Endothelial cell of umbilical vein (primary cell): Measurements from ENCODE around the gene RGS6. TPM values are rescaled to one million over a fixed set of nuclear protein-coding genes. Genes with fewer than 3 reads are reported as not detected.

Source experiments
- BruUV-seq: library from RNA; stranded (reverse); fragments of 400-500 nt; replicated peaks from 2 replicates; lab custom pipeline; 2021; lab: Mats Ljungman, UMichigan
- CTCF ChIA-PET: fragments of 300-600, 350-600 bp; sonication (Branson Sonifier 250); formaldehyde crosslinking; loops from one replicate; lab custom pipeline; 2021; ENCODE audit warnings: antibody characterized with exemption, inconsistent platforms; lab: Charles Lee
- POLR2A ChIA-PET: fragments of 300-600, 350-600 bp; sonication (Branson Sonifier 250); formaldehyde crosslinking; loops from one replicate; lab custom pipeline; 2021; ENCODE audit warnings: antibody characterized with exemption, inconsistent platforms; lab: Charles Lee
- DNase-seq: peaks from one replicate; pipeline ENCODE4 v3.0.0-alpha.2; 2011; ENCODE audit warnings: low read depth, low spot score
- FAIRE-seq: peaks from 2 replicates; lab custom pipeline; 2011; peaks lifted over from hg19 to GRCh38; lab: Jason Lieb, UNC
- H2AFZ ChIP-seq: 2 replicates; pipeline ENCODE4 v1.6.0; 2012; ENCODE audit warnings: low read depth, low read length, control low read depth, inconsistent platforms
- H3K27ac ChIP-seq: 2 replicates; pipeline ENCODE4 v1.5.1; 2011; ENCODE audit warnings: low read depth, mild to moderate bottlenecking, control low read depth, low read length, moderate library complexity; ENCODE audit not compliant: insufficient read depth
- H3K27me3 ChIP-seq, 2 experiments: 2 replicates each; pipeline versions ENCODE4 v1.6.0 to v1.6.1; 2011; ENCODE audit warnings: low read length in 2 of 2, mixed read lengths in 1 of 2; ENCODE audit not compliant: control insufficient read depth in 2 of 2, insufficient read depth in 2 of 2
- H3K36me3 ChIP-seq, 2 experiments: 2 replicates in 1 of 2; 3 replicates in 1 of 2; pipeline ENCODE4 v1.5.1; 2011; ENCODE audit warnings: low read length in 2 of 2, mild to moderate bottlenecking in 1 of 2, moderate library complexity in 1 of 2; ENCODE audit not compliant: control insufficient read depth in 2 of 2, insufficient read depth in 2 of 2; ENCODE audit errors: extremely low read depth in 1 of 2
- H3K4me1 ChIP-seq: 3 replicates; pipeline ENCODE4 v1.5.1; 2011; ENCODE audit warnings: mild to moderate bottlenecking, low read length; ENCODE audit not compliant: control insufficient read depth, insufficient read depth; ENCODE audit errors: extremely low read depth
- H3K4me2 ChIP-seq: 2 replicates; pipeline ENCODE4 v1.6.1; 2011; ENCODE audit warnings: low read length, control low read depth, mixed read lengths; ENCODE audit not compliant: insufficient read depth
- H3K4me3 ChIP-seq, 3 experiments: fragments of 200-600 bp in 1 of 3; sonication (generic), shearing (Covaris generic) in 1 of 3; replicated peaks in 1 of 3; 2 replicates each; pipeline ENCODE4 v1.5.1; 2011 to 2016; ENCODE audit warnings: control low read depth in 3 of 3, low read length in 3 of 3, mild to moderate bottlenecking in 2 of 3, inconsistent platforms in 1 of 3, low read depth in 1 of 3, moderate library complexity in 1 of 3; ENCODE audit not compliant: insufficient read depth in 1 of 3
- H3K79me2 ChIP-seq: 2 replicates; pipeline ENCODE4 v1.6.0; 2012; ENCODE audit warnings: low read length, inconsistent platforms; ENCODE audit not compliant: control insufficient read depth, insufficient read depth
- H3K9ac ChIP-seq: replicated peaks from 2 replicates; pipeline ENCODE3; 2011; ENCODE audit warnings: low read length, control low read depth; ENCODE audit not compliant: insufficient read depth; ENCODE audit errors: extremely low read depth
- H3K9me1 ChIP-seq: replicated peaks from 3 replicates; pipeline ENCODE4 v1.6.0; 2011; ENCODE audit warnings: mild to moderate bottlenecking, low read length; ENCODE audit not compliant: control insufficient read depth, insufficient read depth; ENCODE audit errors: extremely low read depth
- H3K9me3 ChIP-seq: replicated peaks from 2 replicates; pipeline ENCODE4 v1.5.1; 2012; ENCODE audit warnings: low read length, inconsistent platforms; ENCODE audit not compliant: control insufficient read depth, insufficient read depth
- H4K20me1 ChIP-seq: replicated peaks from 2 replicates; pipeline ENCODE3; 2011; ENCODE audit warnings: mild to moderate bottlenecking, low read length; ENCODE audit not compliant: control insufficient read depth, insufficient read depth; ENCODE audit errors: extremely low read depth
- EZH2 ChIP-seq: IDR thresholded peaks from 2 replicates; pipeline ENCODE4 v1.6.1; 2012; ENCODE audit warnings: borderline replicate concordance, low read depth, mild to moderate bottlenecking, moderate library complexity, low read length, inconsistent platforms; ENCODE audit not compliant: severe bottlenecking
- FOS ChIP-seq: IDR thresholded peaks from 2 replicates; pipeline ENCODE4 v1.6.1; 2011; ENCODE audit warnings: mild to moderate bottlenecking, low read length, moderate library complexity, borderline replicate concordance; ENCODE audit not compliant: insufficient read depth
- GATA2 ChIP-seq: IDR thresholded peaks from 2 replicates; pipeline ENCODE4 v1.7.0; 2011; ENCODE audit warnings: low read depth, mild to moderate bottlenecking, moderate library complexity, mixed read lengths, low read length; ENCODE audit not compliant: insufficient read length, insufficient read depth
- JUN ChIP-seq: IDR thresholded peaks from 2 replicates; pipeline ENCODE4 v1.6.1; 2011; ENCODE audit warnings: borderline replicate concordance, low read depth; ENCODE audit not compliant: insufficient read length, insufficient read depth
- MYC ChIP-seq: IDR thresholded peaks from one replicate; pipeline ENCODE4 v1.6.1; 2011; ENCODE audit warnings: mild to moderate bottlenecking, low read depth, low read length
- POLR2A ChIP-seq: IDR thresholded peaks from 2 replicates; pipeline ENCODE4 v1.6.1; 2012; ENCODE audit warnings: low read depth, mild to moderate bottlenecking, control low read depth, low read length
- POLR2AphosphoS5 ChIP-seq: IDR thresholded peaks from 2 replicates; pipeline ENCODE4 v1.6.1; 2012; ENCODE audit warnings: low read depth, mild to moderate bottlenecking, control low read depth, low read length, moderate library complexity; ENCODE audit not compliant: insufficient read depth
- dilution Hi-C: fragments of 300-500 bp; cut with MboI; formaldehyde crosslinking; loops from one replicate; pipeline ENCODE4 v1.15.0; 2019; ENCODE audit warnings: low sequenced_read_pairs; ENCODE audit not compliant: extremely low pct_ligation_motif_present
- intact Hi-C: fragments of 100-400 bp; cut with micrococcal nuclease; formaldehyde crosslinking; loops from one replicate; pipeline ENCODE4 v1.10.0; 2022
- polyA plus RNA-seq, 4 experiments: library from polyadenylated mRNA; depleted of rRNA in 3 of 4; stranded (reverse) in 3 of 4; unstranded in 1 of 4; fragments of >200 nt; gene quantifications; 2 replicates each; pipeline versions ENCODE4 v1.2.1 to v1.2.3, GENCODE V29; 2011 to 2012; ENCODE audit warnings: missing spikeins in 1 of 4
- total RNA-seq: library from RNA; stranded (reverse); gene quantifications from 2 replicates; pipeline ENCODE4 v1.2.3, GENCODE V29; 2021
- TF ChIP-seq, protein P1 (sequence below), 2 donors: IDR thresholded peaks; 1 replicate in 1 of 2; 2 replicates in 1 of 2; pipeline ENCODE4 v1.5.1; 2011; ENCODE audit warnings: low read length in 2 of 2, mild to moderate bottlenecking in 2 of 2, moderate library complexity in 2 of 2, control low read depth in 1 of 2, inconsistent platforms in 1 of 2, low read depth in 1 of 2; ENCODE audit not compliant: insufficient read depth in 1 of 2; ENCODE audit errors: extremely low read depth in 1 of 2
- TF ChIP-seq, protein P2 (sequence below): IDR thresholded peaks from 2 replicates; pipeline ENCODE4 v1.6.1; 2011; ENCODE audit not compliant: insufficient read depth, insufficient read length

RGS6 gene
- total and polyA plus RNA-seq, 2 donors (not counting 3 experiments of a cell fraction or from before 2014, with no cell fraction given) = not detected

DNA sequence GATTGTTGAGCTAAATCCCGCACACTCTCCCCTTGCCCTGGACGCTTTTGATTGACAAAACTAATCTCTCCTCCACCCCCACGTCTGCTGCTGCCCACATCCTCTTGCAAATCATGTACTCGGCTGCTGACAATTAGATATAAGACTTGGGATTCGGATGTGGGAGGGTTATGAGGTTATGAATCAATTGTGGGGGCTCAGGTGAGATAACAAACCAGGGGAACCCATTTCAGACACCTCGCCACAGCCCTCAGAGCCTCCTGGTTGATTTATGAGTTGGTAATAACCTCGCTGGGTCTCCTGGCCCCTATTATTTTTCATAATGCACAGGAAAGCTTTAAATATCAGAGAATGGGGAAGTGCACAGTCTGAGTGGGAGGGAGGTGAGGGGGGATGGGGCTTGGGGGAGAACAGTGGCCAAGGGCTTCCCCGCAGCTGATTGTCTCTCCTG, 511.8 kb downstream of the RGS6 start:
- Histone ChIP-seq H3K9ac (no peak overlapping the region), H2AFZ (no peak overlapping the region), H3K4me2 (no peak overlapping the region), H3K36me3 (no peaks in the 10 kb centered on the region), H3K79me2 (no peaks in the 10 kb centered on the region), H4K20me1 (no peaks in the 10 kb centered on the region), H3K4me1 (no peaks in the 10 kb centered on the region), H3K9me3 (no peaks in the 10 kb centered on the region), H3K9me1 (no peaks in the 10 kb centered on the region), H3K27ac (no peak overlapping the region), H3K4me3 (no peak overlapping the region), H3K27me3 (no peaks in the 10 kb centered on the region)
- DNase-seq (no peak), FAIRE-seq (no peak)
- BruUV-seq = no TSS peak
- dilution Hi-C loops (no loop called here), intact Hi-C loops (no loop called here)
- TF ChIP-seq FOS (no peak), MYC (no peak), EZH2 (no peak), POLR2A (no peak), JUN (no peak), GATA2 (no peak), POLR2AphosphoS5 (no peak)
- TF ChIP-seq, protein P1, sequence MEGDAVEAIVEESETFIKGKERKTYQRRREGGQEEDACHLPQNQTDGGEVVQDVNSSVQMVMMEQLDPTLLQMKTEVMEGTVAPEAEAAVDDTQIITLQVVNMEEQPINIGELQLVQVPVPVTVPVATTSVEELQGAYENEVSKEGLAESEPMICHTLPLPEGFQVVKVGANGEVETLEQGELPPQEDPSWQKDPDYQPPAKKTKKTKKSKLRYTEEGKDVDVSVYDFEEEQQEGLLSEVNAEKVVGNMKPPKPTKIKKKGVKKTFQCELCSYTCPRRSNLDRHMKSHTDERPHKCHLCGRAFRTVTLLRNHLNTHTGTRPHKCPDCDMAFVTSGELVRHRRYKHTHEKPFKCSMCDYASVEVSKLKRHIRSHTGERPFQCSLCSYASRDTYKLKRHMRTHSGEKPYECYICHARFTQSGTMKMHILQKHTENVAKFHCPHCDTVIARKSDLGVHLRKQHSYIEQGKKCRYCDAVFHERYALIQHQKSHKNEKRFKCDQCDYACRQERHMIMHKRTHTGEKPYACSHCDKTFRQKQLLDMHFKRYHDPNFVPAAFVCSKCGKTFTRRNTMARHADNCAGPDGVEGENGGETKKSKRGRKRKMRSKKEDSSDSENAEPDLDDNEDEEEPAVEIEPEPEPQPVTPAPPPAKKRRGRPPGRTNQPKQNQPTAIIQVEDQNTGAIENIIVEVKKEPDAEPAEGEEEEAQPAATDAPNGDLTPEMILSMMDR (IDR thresholded peaks at IDR 0.05; ENCODE audit: extremely low read depth in 1 of 2, insufficient read depth in 1 of 2, low read depth in 1 of 2, low read length in 2 of 2) = no peak
- TF ChIP-seq, protein P2, sequence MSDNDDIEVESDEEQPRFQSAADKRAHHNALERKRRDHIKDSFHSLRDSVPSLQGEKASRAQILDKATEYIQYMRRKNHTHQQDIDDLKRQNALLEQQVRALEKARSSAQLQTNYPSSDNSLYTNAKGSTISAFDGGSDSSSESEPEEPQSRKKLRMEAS = no peak
- ChIA-PET CTCF (no interaction called here), POLR2A (no interaction called here)
